Suppressor macrophage (primary cell): Measurements from ENCODE around the gene ZKSCAN3.
"Not testable (repeated sequence)": the region's sequence is repeated elsewhere in the genome, so short reads cannot be mapped to it uniquely, and the experiment has no call there.

Source experiments
- DNase-seq, 4 experiments: peaks; one replicate each; pipeline ENCODE4 v3.0.0-alpha.2; 2020 to 2022

The ZKSCAN3 gene

DNA sequence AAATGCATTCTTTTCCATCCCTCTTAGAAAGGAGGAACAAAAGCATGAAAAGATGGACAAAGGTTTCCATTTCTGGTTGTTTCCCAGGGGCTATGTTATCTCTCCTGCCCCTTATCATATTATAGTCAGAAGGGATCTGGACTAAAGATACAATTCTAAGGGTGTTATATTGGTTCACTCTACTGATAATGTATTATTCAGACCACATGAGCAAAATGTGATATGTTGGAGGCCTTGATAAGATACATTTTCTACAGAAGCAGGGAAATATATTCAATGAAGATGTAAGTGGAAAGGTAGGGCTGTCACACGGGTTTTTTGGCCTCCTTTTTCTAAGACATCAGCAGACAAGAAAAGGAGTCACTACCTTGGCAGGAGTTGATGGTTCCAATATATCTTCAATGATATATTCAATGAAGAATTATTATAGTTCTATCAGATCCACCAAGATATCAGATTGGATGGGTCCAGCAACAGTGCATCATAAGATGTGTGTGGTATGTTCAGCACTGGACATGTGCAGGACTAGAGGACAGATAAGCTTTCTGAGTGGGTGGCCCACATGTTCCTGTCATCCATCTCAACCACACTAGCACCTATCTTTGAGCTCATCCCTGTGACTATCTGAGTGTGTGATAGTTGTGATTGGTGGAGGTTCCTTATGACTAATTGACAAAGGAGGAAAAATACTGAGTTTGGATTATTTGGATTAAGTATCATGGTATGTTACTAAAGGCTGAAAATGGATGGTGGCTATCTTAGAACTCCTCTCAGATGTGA is 5.7 kb upstream of the ZKSCAN3 start:
- no peak for DNase-seq

DNA sequence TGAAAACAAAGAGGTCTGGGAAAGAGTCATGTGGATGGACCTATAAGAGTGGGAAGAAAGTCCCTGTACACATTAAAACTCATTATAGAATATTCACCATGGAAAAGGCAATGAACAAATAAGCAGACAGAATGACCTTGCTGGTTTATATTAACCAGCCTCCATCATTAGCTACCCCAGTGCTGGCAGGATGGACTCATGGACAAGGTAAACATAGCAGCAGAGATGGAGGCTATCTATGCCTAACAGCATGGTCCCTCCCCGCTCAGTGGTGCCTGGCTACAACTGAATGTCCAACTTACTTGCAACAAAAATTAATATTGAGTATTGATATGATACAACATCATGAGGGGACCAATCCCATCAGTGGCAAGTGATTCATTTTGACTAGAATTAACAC is 4.5 kb upstream of the ZKSCAN3 start:
- DNase-seq: no peak

DNA sequence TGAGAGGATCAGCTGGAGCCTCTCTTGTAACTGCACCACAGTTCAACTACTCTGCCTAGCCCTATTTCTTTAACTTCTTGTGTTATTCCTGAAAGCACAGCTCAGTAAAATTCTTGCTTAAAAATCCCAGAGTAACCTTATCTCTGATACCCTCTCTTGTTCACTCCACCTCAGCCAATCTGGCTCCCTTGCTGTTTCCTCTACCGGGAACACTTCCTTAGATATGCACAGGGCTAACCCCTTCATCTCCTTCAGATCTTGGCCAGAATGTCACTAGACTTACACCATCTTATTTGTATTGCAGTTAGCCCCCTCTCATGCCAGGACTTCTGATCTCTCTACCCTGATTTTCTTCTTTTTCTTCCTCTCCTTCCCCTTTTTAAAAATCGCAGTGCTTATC is 2.6 kb upstream of the ZKSCAN3 start:
- DNase-seq: no peak

DNA sequence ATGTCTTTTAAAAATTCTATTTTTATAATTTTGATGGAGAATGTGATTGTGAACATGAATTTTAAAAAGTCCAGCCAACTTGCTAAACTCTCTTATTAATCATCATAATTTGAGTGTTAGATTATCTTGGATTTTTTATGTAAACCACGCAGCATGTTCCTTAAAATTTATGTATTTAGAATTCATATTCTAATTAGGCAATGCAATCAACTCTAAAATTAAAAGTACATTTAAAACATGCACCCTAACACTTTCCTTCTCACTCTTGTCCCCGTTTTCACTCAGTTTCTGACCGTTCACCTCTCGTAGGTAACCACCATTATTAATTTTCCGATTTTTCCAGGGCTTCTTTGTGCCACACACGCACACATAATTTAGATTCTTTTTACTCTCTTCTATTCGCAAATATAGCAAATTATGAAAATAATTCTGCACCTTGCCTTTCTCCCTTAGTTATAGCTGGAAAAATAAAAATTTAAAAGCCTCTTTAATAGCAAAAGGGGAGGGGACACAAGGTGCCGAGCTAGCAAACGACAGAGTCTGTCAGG is 329 bp upstream of the ZKSCAN3 start:
- no peak for DNase-seq

DNA sequence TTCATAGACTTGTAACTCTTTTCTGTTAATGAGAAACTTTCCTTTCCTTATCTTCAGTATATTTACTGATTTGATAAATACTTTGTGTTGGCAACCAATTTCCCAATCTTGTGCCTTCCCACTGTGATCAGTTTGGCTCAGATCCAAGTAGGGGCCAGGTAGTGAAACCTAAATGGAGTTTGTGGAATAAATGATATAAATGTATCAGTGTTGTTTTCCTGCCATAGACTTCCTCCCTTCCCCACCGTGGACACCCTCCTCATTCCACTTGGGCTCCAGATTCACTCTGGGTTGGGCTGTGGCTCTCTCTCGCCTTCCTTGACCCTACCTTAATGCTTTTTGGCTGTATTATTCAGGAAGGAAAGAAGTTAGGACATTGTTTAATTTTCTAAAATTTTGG is 1.3 kb downstream of the ZKSCAN3 start:
- no peak for DNase-seq

DNA sequence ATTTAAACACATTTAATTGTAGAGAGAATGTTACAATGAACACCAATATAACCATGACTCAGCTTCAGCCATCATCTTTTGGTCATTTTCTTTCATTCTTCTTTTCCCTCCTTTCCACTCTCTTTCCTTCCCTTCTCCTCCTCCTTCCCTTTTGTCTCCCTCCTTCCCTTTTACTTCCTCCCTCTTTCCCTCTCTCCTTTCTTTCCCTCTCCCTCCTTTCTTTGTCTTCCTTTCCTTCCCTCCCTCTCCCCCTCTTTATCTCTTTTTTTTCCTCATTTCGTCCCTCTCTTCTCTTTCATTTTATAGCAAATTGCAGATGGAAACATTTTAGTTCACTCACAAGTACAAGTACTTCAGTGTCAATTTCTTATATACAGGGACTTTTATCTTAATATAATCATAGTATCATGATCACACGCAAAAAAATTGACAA is 1.8 kb downstream of the ZKSCAN3 start:
- DNase-seq: no peak

DNA sequence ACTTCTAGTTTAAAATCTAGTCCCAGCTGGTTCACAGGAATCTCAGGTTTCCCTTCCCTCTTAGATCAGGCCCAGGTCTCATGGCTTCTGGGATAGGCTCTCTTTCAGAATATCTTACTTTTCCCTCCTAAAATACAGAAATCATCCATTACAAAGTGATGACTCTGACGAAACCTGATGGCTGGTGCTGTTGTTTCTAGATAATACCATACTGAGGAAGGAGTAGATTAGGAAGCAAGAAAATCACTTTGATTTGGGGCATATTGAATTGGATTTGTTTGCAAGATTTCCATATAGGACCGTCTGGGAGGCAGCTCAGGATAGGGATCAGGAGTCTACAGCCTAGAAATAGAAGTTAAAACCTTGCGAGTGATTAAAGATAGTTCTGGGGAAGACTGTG is 3.6 kb downstream of the ZKSCAN3 start:
- DNase-seq: no peak

DNA sequence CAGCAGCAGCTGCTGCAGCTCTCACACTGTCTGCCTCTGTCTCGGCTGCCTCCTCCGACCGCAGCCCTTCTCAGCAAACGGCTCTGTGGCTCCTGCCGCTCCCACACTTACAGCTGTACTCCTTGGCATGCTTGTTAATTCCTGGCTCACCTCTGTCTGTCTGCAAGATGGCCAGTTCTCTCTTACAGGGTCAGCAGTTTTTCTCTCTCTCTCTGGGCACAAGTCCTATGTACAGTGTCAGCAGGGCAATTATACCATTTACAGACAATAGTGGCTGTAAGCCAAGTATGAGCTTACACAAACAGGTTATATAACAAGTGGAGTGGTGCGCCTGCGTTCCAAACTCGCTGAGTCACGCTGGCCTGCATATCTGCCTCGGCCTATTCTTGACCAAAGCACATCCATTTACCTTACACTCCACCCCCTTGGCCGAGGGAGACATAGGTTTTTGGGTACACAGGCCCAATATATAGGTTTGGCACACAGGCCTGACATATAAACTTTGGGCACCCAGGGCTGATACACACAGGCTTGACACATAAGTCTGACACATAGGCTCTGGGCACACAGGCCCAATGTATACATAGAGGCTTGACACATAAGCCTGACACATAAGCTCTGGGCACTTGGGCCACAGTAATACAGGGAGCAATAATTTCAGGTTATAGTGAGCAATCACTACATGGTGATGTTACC is 4.4 kb downstream of the ZKSCAN3 start:
- peak in 1 of 4 experiments; percentile 4 for DNase-seq

DNA sequence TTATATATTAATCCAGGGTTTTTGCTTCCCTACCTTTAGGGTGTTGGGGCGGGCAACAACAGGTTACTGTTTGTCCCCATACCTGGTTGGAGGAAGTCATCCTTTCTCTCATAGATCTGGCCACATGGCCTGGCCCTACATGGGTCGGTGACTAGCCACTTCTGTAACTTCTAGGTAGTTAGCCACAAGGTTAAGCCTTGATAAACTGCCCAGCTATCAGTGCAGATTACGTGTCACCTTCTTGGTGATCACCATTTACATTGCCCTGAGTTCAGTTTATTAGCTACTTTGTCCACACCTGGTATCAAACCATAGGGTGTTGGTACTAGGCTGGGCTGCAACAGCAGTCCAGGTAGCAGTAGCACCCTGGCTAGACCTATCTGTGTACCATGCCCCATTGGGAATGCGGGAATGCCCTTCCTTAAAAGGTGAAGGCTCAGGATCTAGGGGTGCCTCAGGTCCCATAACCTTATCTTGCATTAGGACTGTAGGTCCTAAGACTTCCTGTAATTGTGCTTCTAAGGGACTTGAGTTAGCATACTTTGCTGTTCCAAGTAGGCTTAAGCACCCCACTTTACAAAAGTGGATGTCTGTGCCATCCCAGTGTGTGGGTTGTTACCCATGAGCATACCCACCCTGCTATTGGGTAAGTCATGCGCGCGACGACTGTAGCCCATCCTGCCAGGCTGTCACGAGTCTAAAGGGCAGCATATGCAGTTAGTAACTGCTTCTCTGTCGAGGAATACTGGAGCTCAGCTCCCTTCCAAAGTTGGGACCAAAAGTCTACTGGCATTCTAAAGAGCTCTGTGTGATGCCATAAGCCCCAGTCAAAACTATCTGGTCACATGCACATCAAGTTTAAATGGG is 5.2 kb downstream of the ZKSCAN3 start:
- DNase-seq: peak in 1 of 4 experiments; percentile 16

DNA sequence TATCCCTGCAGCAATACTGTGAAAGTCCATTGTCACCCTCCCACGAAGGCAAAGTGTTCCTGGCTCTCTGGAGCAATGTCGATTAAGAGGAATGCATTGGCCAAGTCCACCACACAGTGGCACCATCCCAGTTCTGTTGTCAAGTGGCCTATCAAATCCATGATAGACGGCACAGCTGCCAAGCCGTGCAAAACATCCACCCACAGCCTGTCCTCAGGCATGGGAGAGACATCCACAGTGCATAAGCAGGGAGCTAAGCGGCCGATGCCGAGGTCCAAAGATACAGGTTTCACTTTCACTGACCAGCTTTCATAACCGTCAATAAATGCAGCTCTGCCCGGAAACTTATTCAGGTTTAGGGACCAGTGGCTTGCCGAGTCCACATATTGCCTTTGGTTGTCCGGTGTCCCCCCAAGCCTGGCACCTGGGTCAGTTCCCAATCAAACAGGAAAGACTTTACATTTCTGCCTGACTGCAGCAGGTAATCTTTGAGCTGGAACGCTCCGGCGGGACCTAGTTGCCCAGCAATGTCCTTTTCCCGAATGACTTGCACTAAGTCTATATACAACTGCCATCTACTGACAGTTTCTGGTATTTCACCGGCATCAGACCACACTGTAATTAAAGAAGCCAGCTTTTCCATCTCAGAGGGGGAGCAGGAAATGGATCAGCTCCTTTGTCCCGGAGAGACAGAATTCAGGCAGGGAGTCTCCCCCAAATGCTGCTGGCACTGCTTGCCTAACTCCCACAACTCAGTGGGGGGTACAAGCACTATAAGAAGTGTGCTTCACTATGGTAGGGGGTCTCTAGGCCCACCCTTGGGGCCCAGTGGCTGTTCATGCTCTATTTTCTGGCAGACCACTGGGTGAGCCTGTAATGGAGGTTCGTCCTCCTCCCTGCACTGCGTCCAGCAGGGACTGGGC is 6.3 kb downstream of the ZKSCAN3 start:
- peak; percentile 81 to 90 (median 87) for DNase-seq

DNA sequence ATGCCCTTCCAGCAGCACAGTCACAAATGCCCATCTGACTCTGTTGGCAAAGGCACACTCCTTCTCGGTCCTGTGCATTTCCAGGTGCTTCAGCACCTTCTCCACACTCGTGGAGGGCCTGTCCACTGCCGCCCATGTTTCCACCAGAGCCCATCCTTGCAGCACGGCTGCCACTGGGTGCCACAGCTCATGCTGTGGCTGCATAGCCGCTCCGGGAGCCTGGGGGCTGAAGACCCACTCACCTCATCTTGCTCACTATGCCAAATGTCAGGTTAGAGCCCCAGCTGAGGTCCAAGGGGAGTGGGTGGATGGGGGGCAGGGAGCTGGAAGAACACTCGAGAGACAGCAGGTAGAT is 6.9 kb downstream of the ZKSCAN3 start:
- DNase-seq: no peak

DNA sequence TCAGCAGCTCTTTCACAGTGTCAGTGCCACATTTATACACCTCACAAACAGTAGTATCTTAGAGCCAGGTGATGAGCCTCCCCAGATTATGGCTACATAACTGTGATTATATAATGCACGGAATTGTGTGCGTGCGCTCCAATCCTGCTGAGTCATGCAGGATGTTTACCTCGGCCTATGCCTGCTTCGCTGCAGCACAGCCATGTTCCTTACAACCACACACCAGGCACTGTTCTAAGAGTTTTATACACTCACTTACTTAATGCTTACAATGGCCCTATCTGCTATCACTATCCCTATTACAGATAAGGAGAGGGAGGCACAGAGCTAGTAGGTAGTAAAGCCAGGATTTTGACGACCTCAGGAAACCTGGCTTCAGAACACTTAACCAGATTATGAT is 7.3 kb downstream of the ZKSCAN3 start:
- DNase-seq: peak in 1 of 4 experiments; percentile 10

DNA sequence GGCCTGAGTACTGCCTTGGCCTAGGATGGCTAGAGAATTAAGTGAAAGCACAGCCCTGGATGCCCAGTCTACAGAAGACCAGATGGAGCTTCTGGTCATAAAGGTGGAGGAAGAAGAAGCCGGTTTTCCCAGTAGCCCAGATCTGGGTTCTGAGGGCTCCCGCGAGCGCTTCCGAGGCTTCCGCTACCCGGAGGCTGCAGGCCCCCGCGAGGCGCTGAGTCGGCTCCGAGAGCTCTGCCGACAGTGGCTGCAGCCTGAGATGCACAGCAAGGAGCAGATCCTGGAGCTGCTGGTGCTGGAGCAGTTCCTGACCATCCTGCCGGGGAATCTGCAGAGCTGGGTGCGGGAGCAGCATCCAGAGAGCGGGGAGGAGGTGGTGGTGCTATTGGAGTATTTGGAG is 9.8 kb downstream of the ZKSCAN3 start:
- DNase-seq: not testable (repeated sequence)

DNA sequence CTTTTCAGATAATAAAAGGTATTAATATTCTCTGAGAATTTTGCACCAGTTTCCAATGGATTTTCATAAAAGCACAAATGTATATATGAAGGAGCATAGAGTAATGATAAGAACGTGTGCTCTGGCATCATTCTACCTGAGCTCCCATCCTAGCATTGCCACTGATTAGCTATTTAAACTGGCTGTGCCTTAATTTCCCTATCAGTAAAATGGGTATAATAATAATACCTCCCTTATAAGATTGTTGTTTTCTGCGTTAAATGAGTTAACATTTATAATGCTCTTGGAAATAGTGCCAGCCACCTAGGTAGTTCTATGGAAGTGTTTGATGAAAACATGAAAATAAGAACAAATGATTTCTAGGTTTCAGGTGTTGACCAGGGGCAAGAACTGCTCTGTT is 11.2 kb downstream of the ZKSCAN3 start:
- no peak for DNase-seq

DNA sequence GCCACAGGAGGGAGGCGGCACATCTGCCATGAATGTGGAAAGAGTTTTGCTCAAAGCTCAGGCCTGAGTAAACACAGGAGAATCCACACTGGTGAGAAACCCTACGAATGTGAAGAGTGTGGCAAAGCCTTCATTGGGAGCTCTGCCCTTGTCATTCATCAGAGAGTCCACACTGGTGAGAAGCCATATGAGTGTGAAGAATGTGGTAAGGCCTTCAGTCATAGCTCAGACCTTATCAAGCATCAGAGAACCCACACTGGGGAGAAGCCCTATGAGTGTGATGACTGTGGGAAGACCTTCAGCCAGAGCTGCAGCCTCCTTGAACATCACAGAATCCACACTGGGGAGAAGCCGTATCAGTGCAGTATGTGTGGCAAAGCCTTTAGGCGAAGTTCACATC is 15.8 kb downstream of the ZKSCAN3 start:
- not testable (repeated sequence) for DNase-seq

DNA sequence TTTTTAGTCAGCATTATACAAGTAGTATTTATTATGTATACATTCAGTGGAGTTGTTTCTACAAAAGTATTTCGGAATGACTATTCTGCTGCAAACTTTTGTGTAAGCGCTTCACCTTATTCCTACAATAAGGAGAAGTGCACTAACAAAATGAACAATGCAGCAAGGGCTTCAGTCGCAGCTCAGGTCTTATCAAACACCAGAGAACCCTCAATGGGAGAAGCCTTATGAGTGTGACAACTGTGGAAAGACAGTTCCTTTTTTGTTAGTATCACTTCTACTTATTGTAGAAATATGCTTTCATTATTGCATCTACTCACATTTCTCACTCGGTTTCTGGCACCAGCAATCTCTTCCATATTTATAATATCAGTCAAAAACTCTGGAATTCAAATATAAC is 18.8 kb downstream of the ZKSCAN3 start:
- DNase-seq: peak; percentile 41 to 77 (median 60)

DNA sequence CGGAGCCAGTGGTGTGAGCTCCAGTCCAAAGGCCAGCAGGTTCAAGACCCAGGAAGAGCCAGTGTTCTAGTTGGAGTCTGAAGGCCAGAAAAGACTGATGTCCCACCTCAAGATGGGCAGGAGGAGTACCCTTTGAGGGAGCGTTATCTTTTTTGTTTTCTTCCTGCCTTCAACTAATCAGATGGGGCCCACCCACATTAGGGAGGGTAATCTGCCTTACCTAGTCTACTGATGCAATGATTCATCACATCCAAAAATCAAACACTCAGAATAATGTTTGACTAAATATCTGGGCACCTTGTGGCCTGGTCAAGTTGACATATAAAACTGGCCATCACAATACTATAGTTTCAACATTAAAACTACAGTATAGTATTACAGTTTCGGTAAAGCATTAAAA is 19.7 kb downstream of the ZKSCAN3 start:
- DNase-seq: no peak

DNA sequence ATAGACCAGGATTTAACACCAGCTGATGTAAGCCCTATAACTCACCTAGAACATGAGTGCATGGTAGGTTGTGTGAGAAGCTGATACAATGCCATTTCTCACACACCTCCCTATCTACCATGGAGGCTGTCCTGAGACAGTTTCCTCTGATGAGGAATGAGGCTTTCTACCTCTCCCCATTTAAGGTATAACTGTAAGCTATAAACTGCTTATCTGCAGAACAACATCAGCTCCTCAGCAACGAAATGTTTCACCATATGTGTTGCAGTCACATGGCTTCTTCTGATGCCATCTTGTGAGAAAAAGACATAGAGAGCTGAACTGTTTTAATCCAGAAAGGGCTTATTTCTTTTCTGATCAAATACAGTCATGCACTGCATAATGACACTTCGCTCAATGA is 20.7 kb downstream of the ZKSCAN3 start:
- DNase-seq: no peak

DNA sequence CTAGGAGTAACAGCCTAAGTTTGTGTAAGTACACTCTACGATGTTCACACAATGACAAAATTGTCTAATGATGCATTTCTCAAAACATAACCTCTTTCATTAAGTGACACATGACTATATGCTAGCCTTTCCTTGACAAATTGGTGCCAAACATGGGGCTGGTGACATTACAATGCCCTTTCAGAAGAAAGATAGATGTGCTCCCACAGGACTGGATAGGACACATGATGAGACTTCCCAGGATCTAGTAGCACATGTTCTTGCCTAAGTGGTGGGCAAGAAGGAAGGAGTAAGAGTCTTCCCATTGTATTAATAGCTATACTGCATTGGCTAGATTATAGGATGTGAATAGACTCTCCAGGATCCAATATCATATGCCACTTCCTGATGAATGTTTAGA is 21.5 kb downstream of the ZKSCAN3 start:
- no peak for DNase-seq

DNA sequence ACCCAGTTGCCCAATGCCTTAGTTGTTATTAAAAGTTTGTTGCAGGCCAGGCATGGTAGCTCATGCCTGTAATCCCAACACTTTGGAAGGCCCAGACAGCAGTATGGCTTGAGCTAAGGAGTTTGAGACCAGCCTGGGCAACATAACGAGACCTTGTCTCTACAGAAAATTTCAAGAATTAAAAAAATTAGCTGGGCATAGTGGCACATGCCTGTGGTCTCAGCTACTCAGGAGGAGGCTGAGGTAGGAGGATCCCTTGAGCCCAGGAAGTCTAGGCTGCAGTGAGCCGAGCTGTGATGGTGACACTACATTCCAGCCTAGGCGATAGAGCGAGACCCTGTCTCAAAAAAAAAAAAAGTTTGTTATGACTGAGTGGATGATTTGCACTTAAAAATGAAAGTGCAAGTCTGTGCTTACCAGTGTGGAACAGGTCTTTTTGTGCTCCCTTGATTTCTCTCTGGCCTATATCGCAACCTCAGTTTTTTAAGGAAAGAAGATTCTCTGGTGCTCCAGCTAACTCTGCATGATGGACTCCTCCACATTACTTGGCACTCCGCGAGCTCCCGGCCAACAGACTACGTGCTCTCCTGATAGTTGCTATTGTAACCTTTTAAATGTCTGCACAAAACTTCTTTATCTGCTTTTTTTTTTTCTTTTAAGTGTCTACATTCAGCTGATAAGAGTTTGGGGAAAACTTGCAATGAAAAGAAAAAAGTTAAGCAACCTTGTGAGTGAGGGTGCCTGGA is 22.1 kb downstream of the ZKSCAN3 start:
- no peak for DNase-seq

DNA sequence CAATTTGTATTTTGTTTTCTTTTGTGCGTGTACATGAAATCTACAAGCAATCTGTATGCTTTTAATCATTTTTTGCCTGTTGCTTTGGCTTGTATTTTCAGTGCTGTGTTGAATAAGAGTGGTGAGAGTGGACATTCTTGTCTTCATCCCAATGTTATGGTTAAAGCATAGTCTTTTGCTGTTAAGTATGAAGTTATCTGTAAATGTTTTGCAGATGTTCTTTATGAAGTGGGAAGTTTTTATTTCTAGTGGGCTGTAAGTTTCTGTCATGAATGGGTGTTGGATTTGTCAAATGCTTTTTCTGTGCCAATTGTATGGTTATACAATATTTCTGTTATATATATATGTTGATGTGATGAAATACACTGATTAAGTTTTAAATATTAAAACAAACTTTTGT is 24.2 kb downstream of the ZKSCAN3 start:
- no peak for DNase-seq
